Measurements from ENCODE around the gene FZR1. TPM values are rescaled to one million over a fixed set of nuclear protein-coding genes. Genes with fewer than 3 reads are reported as not detected.

The FZR1 gene
- total RNA-seq, 1 donor from 2014 or later: 20.7 TPM

DNA sequence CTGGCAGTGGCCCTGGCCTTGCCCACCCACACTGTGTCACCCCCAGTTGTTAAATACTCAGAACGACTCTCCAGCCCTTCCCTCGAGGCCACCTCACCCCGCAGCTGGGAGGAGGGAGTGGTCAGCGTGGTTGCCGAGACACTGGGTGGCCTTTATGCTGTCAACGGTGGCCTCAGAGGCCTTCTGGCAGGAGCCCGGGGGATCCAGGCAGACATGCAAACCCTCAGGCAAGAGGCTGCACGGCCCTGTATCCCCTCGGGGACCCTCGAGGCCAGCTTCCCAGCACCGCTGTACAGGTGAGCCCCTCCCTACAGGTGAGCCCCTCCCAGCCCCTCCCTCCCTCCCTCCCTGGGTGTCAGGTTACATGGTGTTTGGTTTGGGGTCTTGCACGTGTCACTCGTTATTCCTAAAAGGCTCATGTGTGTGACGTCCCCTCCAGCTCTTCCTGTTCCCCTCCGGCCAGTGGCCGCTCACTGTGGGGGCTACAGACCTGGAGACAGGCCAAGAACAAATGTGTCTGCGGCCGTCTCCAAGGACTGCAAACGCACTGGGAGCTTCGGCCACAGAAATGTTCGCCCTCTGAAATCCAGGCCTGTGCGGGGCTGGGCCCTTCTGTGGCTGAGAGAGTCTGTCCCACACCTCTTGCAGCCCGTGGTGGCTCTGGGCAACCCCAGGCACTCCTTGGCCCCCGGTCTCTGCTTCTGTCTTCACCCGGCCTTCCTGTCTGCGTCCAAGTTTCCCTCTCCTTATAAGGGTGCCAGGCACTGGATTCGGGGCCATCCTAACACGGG, 33.0 kb downstream of the FZR1 start, which contains the start of gene TEKTIP1:
Gene TEKTIP1 (plus strand): TSS at position 210 of the 791 bp plus-strand sequence. CDS start 4 bp downstream, at position 214.
- Histone ChIP-seq H3K27me3 (ENCODE audit: low read depth) (no peaks in the 10 kb centered on the region), H3K36me3 (peaks cover 31% of the 10 kb centered on the region), H3K4me3 (no peak within 1 kb of the TSS), H3K4me1 (peaks cover 18% of the 10 kb centered on the region), H3K27ac (replicated peaks) (no peak within 1 kb of the TSS), H3K9me3 (replicated peaks) (no peaks in the 10 kb centered on the region)
- no peak for DNase-seq
- intact Hi-C loops (cut with micrococcal nuclease): no loop called here
- no peak for TF ChIP-seq CTCF (IDR thresholded peaks at IDR 0.05; ENCODE audit: borderline replicate concordance)

DNA sequence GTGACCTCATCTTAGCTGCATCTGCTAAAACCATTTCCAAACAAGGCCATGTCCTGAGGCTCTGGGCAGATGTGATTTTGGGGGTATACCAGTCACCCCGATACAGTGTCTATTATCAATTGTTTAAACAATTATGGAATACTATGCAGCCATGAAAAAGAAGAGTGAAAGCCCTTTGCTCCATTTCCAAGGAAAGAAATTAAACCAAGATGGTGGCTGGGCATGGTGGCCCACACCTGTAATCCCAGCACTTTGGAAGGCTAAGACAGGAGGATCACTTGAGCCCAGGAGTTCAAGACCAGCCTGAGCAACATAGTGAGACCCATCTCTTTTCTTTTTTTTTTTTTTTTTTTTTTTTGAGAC, 33.6 kb downstream of the FZR1 start:
- Histone ChIP-seq H3K4me1 (peaks cover 18% of the 10 kb centered on the region), H3K27ac (replicated peaks) (no peak overlapping the region), H3K9me3 (replicated peaks) (no peaks in the 10 kb centered on the region), H3K27me3 (ENCODE audit: low read depth) (no peaks in the 10 kb centered on the region), H3K4me3 (no peak overlapping the region), H3K36me3 (peaks cover 26% of the 10 kb centered on the region)
- intact Hi-C loops (cut with micrococcal nuclease): no loop called here
- no peak for TF ChIP-seq CTCF (IDR thresholded peaks at IDR 0.05; ENCODE audit: borderline replicate concordance)
- no peak for DNase-seq

DNA sequence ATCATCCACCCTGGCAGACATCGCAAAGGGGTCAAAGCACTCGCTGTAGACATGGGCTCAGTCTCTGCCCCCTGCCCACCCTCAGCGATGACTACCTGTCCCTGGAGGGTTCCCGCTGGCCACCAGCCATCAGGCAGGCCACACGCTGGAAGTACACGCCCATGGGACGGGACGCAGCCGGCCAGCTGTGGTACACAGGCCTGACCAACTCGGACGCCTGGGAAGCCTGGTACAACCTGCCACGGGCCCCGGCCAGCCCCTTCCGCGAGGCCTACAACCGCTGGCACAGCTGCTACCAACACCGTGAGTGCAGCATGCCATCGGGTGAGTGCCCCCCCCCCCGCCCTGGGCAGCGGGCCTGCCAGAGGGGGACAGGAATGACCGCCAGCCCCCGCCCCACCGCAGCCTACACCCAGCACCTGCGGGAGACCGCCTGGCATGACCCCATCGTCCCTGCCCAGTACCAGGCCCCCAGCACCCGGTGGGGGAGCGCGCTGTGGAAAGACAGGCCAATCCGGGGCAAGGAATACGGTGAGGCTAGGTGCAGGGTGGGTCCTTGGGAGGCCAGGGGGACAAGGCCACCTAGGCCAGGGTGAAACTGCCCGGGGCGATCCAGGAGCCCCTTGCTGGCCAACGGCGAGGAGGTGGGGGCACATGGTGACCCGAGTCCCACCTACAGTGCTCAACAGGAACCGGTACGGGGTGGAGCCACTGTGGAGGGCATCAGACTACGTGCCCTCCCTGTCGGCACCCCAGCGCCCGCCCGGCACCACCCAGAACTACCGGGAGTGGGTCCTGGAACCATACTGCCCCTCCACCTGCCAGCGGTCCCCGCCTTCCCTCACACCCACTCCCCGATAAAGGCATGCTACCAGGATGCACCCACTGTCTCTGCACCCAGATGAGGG, 37.3 kb downstream of the FZR1 start:
- Histone ChIP-seq H3K36me3 (peaks cover 17% of the 10 kb centered on the region), H3K4me3 (no peak overlapping the region), H3K27me3 (ENCODE audit: low read depth) (no peaks in the 10 kb centered on the region), H3K9me3 (replicated peaks) (no peaks in the 10 kb centered on the region), H3K4me1 (peaks cover 11% of the 10 kb centered on the region), H3K27ac (replicated peaks) (no peak overlapping the region)
- no peak for DNase-seq
- TF ChIP-seq CTCF (IDR thresholded peaks at IDR 0.05; ENCODE audit: borderline replicate concordance): no peak
- intact Hi-C loops (cut with micrococcal nuclease): no loop called here

DNA sequence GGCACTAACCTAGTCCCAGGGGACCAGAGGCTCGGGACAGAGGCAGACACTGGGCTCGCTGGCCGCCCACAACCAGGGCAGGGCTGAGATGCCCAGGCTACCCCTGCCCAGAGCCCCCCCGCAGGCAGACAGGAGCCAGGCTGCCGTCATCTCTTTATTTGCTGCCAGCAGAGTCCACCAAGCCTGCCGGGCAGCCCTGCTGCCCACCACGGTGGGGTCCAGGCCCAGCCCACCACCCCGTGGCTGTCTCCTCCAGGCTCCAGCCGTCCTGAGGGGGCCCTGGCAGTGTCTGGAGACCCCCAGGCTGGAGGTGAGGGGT, 37.9 kb downstream of the FZR1 start:
- H3K9me3 ChIP-seq (replicated peaks): no peaks in the 10 kb centered on the region
- peaks cover 17% of the 10 kb centered on the region for H3K36me3 ChIP-seq
- no peaks in the 10 kb centered on the region for H3K27me3 ChIP-seq (ENCODE audit: low read depth)
- no peak for DNase-seq
- H3K4me3 ChIP-seq: no peak overlapping the region
- no peak overlapping the region for H3K27ac ChIP-seq (replicated peaks)
- no peak for TF ChIP-seq CTCF (IDR thresholded peaks at IDR 0.05; ENCODE audit: borderline replicate concordance)
- intact Hi-C loops (cut with micrococcal nuclease): no loop called here
- H3K4me1 ChIP-seq: peaks cover 11% of the 10 kb centered on the region

DNA sequence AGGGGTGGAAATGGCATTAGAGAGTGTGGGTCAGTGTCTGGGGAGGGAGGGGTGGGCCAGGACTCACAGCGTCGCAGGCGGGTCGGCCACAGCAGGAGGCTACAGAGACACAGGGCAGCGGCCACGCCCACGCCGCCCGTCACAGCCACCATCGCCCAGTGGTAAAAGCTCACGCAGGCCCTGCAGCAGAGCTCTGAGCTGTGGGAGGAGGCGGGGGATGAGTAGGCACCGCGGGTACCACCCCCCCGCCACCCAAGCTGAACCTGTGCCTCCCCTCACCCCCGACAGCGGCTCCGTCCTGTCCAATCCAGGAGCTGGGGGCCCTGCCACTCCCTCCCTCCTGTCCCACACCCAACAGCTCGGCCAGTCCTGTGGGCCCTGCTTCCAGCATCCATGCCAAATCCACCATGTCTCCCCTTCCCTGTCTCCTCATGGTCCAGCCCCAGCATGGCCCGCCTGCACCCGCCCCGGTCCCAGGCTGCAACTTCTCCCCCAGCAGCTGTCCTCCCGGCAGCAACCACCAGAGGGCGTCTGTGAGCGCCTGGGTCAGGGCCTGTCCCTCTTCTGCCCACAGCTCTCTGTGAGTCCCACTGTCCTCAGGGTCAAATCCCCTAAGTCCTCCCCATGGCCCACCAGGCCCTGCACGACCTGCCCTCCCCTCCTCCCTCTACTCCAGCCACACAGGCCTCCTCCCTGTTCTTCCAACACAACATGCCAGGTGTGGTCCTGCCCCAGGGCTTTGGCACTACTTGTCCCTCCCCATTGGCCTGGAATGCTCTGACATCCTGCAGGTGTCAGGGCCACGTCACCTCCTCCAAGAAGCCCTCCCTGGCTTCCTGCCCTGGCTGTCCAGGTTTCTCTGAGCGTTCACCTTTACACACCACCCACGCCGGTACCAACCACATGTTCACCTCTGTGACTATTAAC, 38.9 kb downstream of the FZR1 start:
- peaks cover 11% of the 10 kb centered on the region for H3K4me1 ChIP-seq
- peak; percentile 71 for DNase-seq
- no peak overlapping the region for H3K27ac ChIP-seq (replicated peaks)
- TF ChIP-seq CTCF (IDR thresholded peaks at IDR 0.05; ENCODE audit: borderline replicate concordance): peak; percentile 94
- H3K4me3 ChIP-seq: no peak overlapping the region
- no peaks in the 10 kb centered on the region for H3K27me3 ChIP-seq (ENCODE audit: low read depth)
- intact Hi-C loops (cut with micrococcal nuclease): no loop called here
- peaks cover 14% of the 10 kb centered on the region for H3K36me3 ChIP-seq
- H3K9me3 ChIP-seq (replicated peaks): no peaks in the 10 kb centered on the region

All from left ventricle myocardium inferior (tissue), 1 donor.